Measurements from ENCODE around the gene CHCHD6. TPM values are rescaled to one million over a fixed set of nuclear protein-coding genes. Genes with fewer than 3 reads are reported as not detected.

CHCHD6 gene
- total and polyA plus RNA-seq, 2 donors from 2014 or later: 10.7 to 35.2 TPM

- Histone ChIP-seq H3K27ac (ENCODE audit: low read depth in 2 of 2, low read length in 2 of 2) (no peak overlapping the region), H3K27me3 (ENCODE audit: control insufficient read depth, insufficient read depth, low read length) (no peaks in the 10 kb centered on the region), H3K36me3 (ENCODE audit: control insufficient read depth in 2 of 3, insufficient read depth in 3 of 3, low read length in 3 of 3) (peaks cover 0 to 3% (median 0%) of the 10 kb centered on the region in 3 donors), H3K4me3 (ENCODE audit: low read length in 3 of 3) (no peak overlapping the region), H3K4me1 (ENCODE audit: control insufficient read depth in 2 of 3, insufficient read depth in 2 of 3, low read depth in 1 of 3, low read length in 3 of 3) (no peaks in the 10 kb centered on the region), H3K9me3 (ENCODE audit: control insufficient read depth in 2 of 3, insufficient read depth in 1 of 3, low read length in 3 of 3) (no peaks in the 10 kb centered on the region), H3K9ac (ENCODE audit: low read length in 3 of 3) (no peak overlapping the region)
- intact Hi-C loops (cut with DNase I): no loop called here
- TF ChIP-seq CTCF (IDR thresholded peaks at IDR 0.05; ENCODE audit: borderline replicate concordance, extremely low read depth, insufficient read depth): no peak
- FAIRE-seq (no peak), DNase-seq (no peak)
Observed at GRCh38 chr3:127009531-127009930, 305.5 kb downstream of the CHCHD6 start.

Other genes starting within 250 kb of the CHCHD6 start
- gene ZXDC, start 228.3 kb upstream of the CHCHD6 start, total RNA-seq: 44.8 TPM
- gene ZXDC, start 228.3 kb upstream of the CHCHD6 start, polyA plus RNA-seq (ENCODE audit: insufficient read depth, low read depth, low replicate concordance): 11.4 TPM
- gene UROC1, start 186.5 kb upstream of the CHCHD6 start, total RNA-seq: not detected
- not detected for gene UROC1, start 186.5 kb upstream of the CHCHD6 start, polyA plus RNA-seq (ENCODE audit: insufficient read depth, low read depth, low replicate concordance)
- gene CHST13, start 180.1 kb upstream of the CHCHD6 start, total RNA-seq: 3.3 TPM
- 7.0 TPM for gene CHST13, start 180.1 kb upstream of the CHCHD6 start, polyA plus RNA-seq (ENCODE audit: insufficient read depth, low read depth, low replicate concordance)
- gene C3orf22, start 145.3 kb upstream of the CHCHD6 start, total RNA-seq: not detected
- not detected for gene C3orf22, start 145.3 kb upstream of the CHCHD6 start, polyA plus RNA-seq (ENCODE audit: insufficient read depth, low read depth, low replicate concordance)
- gene TXNRD3, start 49.1 kb upstream of the CHCHD6 start, total RNA-seq: 12.1 TPM
- 10.8 TPM for gene TXNRD3, start 49.1 kb upstream of the CHCHD6 start, polyA plus RNA-seq (ENCODE audit: insufficient read depth, low read depth, low replicate concordance)

Measured in kidney (tissue), 14 donors.